Fibroblast of skin of left quadriceps (primary cell): ENCODE data around the gene ARRB1.

Experiments
- DNase-seq, 2 experiments: peaks; one replicate each; pipeline ENCODE4 v3.0.0-alpha.2; 2013; ENCODE audit warnings: low read depth in 2 of 2

The ARRB1 gene

GRCh38 chr11:75233754-75234172, 117.7 kb downstream of the ARRB1 start:
- peak; percentile 21 to 30 for DNase-seq

GRCh38 chr11:75230621-75231020, 120.8 kb downstream of the ARRB1 start:
- no peak for DNase-seq

- no peak for DNase-seq
Measured at GRCh38 chr11:75229466-75229865, 122.0 kb downstream of the ARRB1 start.

- DNase-seq: no peak
Measured at GRCh38 chr11:75225794-75226193, 125.7 kb downstream of the ARRB1 start.

GRCh38 chr11:75223954-75224643, 127.4 kb downstream of the ARRB1 start:
- no peak for DNase-seq

GRCh38 chr11:75219869-75220268, 131.6 kb downstream of the ARRB1 start:
- DNase-seq: no peak

GRCh38 chr11:75214843-75215242, 136.6 kb downstream of the ARRB1 start:
- no peak for DNase-seq

GRCh38 chr11:75214411-75214821, 137.0 kb downstream of the ARRB1 start:
- peak; percentile 51 to 53 for DNase-seq
